Inferior parietal cortex (tissue), 1 donor: ENCODE results near the gene HYCC1.

Experiments
- DNase-seq: peaks from one replicate; pipeline ENCODE4 v3.0.0-alpha.2; 2016; ENCODE audit errors: extremely low spot score

Gene HYCC1

GRCh38 chr7:23016345-23017253, 2.7 kb upstream of the HYCC1 start:
- DNase-seq, result no peak

GRCh38 chr7:23014681-23015080, 751 bp upstream of the HYCC1 start:
- DNase-seq, result no peak

GRCh38 chr7:23012908-23013714, 819 bp downstream of the HYCC1 start:
- DNase-seq, result no peak

- no peak for DNase-seq
Measured at GRCh38 chr7:23012186-23012585, 1.7 kb downstream of the HYCC1 start.

GRCh38 chr7:23011222-23011924, 2.6 kb downstream of the HYCC1 start:
- no peak for DNase-seq

- no peak for DNase-seq
Measured at GRCh38 chr7:23009303-23009702, 4.6 kb downstream of the HYCC1 start.

DNA sequence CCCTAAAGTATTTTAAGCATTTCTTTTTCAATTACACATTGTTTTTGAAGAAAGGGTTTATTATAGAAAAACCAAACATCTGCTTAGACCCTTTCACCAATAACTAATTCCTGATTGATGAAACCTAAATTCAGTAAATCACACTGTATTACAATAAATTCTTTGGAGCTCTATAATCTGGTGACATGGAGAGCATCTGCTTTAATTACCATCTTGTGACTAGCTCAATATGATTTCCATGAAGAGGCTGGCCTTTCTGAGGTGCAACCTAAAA, 9.7 kb downstream of the HYCC1 start:
- DNase-seq, result no peak

GRCh38 chr7:23003505-23004246, 10.3 kb downstream of the HYCC1 start:
- DNase-seq, result no peak

- no peak for DNase-seq
Measured at GRCh38 chr7:23002698-23003097, 11.2 kb downstream of the HYCC1 start.

GRCh38 chr7:23001610-23002009, 12.3 kb downstream of the HYCC1 start:
- DNase-seq, result no peak

GRCh38 chr7:23000597-23001360, 13.2 kb downstream of the HYCC1 start:
- no peak for DNase-seq

GRCh38 chr7:22998519-22998896, 15.4 kb downstream of the HYCC1 start:
- DNase-seq, result no peak

DNA sequence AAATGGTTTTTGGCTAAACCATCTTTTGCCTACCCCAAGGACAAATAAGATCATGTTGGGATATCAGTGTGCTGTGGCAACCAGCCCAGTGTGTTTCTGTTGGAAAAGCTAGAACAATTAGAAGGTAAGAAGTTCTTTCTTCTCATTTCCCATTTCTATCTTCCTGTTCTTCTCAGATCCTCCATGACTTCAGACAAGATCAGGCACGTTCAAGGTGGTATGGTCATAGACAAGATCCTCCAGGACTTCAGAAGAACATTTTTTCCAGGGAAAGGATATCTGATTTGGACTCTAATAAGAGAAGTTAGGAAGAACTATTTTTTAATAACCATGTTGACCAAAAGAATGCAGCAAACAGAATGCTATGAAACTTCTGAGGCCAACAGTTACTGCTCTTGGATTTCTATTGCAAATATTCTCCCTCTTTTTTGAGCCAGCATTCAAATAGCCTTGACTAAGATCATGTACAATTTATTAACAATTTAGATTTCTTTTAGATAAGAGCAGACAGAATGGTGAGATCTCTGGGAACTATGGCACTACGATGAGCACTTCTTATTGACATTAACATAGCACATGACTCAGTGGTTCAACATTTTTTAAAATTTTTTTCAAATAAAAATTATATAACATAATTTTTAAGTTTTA, 15.9 kb downstream of the HYCC1 start:
- no peak for DNase-seq

DNA sequence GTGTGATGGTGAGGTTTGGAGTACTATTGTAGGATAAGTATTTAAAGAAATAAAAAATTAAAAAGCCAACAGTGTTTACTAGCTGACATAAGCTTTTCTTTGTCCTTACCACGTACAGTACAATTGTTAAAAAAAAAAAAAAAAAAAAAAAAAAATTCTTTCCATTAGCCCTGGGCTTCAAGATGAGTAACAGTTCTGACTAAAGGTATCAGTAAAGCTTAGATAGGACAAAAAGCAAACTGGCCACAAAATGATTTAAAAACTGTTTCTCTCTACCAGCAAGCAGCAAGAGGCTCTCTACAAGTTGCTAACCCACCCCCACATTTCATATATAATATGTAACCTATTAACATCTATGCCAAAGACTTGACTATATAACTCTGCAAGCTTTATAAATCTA, 17.5 kb downstream of the HYCC1 start:
- no peak for DNase-seq

DNA sequence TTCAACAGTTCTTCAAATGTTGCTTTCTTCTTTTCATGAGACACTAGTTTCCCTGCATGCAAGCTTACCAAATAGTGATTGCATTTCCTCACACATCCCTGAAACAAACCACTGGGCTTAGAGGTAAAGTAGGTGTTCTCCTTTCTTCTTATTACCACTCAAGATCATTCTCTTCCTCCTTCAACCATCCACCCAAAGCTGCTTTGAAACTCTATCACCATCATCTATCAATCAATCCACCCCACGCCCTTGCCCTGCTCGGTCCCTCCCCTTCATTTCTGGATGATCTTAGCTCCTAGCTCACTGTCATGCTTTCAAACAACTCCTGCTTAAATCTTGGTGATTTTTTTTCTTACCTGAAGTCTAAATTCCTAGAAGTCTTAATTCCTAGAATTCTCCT, 18.9 kb downstream of the HYCC1 start:
- no peak for DNase-seq

DNA sequence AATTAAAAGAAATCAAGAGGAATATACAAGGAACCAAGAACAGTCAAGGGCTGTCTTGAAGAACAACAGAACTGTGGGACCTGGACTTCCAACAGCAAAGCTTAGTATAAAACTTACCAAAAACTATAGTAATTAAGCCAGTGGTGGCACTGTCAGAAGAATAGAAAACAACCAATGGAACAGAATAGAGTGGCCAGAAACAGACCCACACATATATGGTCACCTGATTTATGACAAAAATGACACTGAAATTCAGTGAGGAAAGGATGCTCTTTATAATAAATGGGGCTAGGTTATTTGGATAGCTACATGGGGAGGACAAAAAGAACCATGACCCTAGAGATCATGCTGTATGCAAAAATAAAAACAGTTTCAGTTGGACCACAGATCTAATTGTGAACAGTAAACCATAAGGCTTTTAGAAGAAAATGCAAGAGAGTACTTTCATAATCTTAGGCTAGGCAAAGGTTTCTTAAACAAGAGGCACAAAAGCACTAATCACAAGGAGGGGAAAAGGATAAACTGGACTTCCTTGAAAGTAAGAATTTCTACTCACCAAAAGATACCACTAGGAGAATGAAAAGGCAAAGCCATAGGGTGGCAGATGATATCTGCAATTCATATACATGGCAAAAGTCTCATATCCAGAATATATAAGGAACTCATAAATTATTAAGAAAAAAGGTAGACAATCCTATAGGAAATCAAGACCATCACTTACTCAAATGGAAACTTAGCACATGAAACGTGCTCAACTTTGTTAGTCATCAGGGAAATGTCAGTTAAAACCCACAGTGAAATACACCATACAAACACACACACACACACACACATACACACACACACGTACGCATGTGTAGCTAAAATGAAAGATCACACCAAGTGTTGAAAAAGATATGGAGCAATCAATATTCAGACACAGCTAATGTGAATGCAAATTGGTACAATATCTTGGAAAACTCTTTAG, 20.8 kb downstream of the HYCC1 start:
- DNase-seq, result no peak

GRCh38 chr7:22990588-22990949, 23.4 kb downstream of the HYCC1 start:
- DNase-seq, result no peak

- no peak for DNase-seq
Measured at GRCh38 chr7:22989643-22990587, 24.0 kb downstream of the HYCC1 start.
